ENCODE data around the gene ATP7B.

GRCh38 chr13:52025475-52026245 is 14.4 kb upstream of the ATP7B start:
- TF ChIP-seq CTCF (IDR thresholded peaks at IDR 0.05), result no peak
- no peak for TF ChIP-seq POLR2A (IDR thresholded peaks at IDR 0.05)
